Natural killer cell (primary cell): ENCODE measurements around the gene CLSTN2. TPM values are rescaled to one million over a fixed set of nuclear protein-coding genes. Genes with fewer than 3 reads are reported as not detected.

Experiments used
- ATAC-seq, 3 donors: fragments of 150-1000 bp in 2 of 3; fragments of 200-7000 bp in 1 of 3; cut with Tn5 transposase; 1 replicate in 1 of 3; 2 replicates in 2 of 3; pipeline ENCODE4 v1.10.0; 2021; ENCODE audit warnings: mild to moderate bottlenecking in 2 of 3, moderate library complexity in 2 of 3
- DNase-seq, 2 donors: peaks; one replicate each; pipeline versions ENCODE4 v3.0.0 to v3.0.0-alpha.2; 2013 to 2021; ENCODE audit warnings: mixed read lengths in 1 of 2
- H3K27ac ChIP-seq: one replicate; pipeline ENCODE4 v1.5.1; 2013; ENCODE audit warnings: mild to moderate bottlenecking, low read length
- H3K27me3 ChIP-seq: one replicate; pipeline ENCODE4 v1.6.1; 2013; ENCODE audit warnings: low read length; ENCODE audit not compliant: control insufficient read depth, insufficient read depth
- H3K36me3 ChIP-seq: one replicate; pipeline ENCODE4 v1.6.1; 2013; ENCODE audit warnings: low read length; ENCODE audit not compliant: control insufficient read depth, insufficient read depth
- H3K4me1 ChIP-seq: one replicate; pipeline ENCODE4 v1.6.1; 2013; ENCODE audit warnings: low read length; ENCODE audit not compliant: control insufficient read depth, insufficient read depth
- H3K4me3 ChIP-seq: one replicate; pipeline ENCODE4 v1.5.1; 2013; ENCODE audit warnings: low read length
- H3K9me3 ChIP-seq: one replicate; pipeline ENCODE4 v1.6.1; 2013; ENCODE audit warnings: low read length; ENCODE audit not compliant: control insufficient read depth, insufficient read depth
- H3K27ac Mint-ChIP-seq, 2 donors: one replicate each; pipeline ENCODE4 v1.8.0; 2022; ENCODE audit warnings: mild to moderate bottlenecking in 2 of 2, mixed read lengths in 2 of 2, moderate library complexity in 1 of 2
- H3K27me3 Mint-ChIP-seq, 2 donors: one replicate each; pipeline ENCODE4 v1.8.0; 2022; ENCODE audit warnings: low read depth in 2 of 2, mixed read lengths in 2 of 2
- H3K36me3 Mint-ChIP-seq: one replicate; pipeline ENCODE4 v1.8.0; 2022; ENCODE audit warnings: mixed read lengths
- H3K4me1 Mint-ChIP-seq, 2 donors: one replicate each; pipeline ENCODE4 v1.8.0; 2022; ENCODE audit warnings: mixed read lengths in 2 of 2
- H3K4me3 Mint-ChIP-seq: one replicate; pipeline ENCODE4 v1.8.0; 2022; ENCODE audit warnings: mild to moderate bottlenecking, moderate library complexity, mixed read lengths
- H3K9me3 Mint-ChIP-seq, 2 donors: one replicate each; pipeline ENCODE4 v1.8.0; 2022; ENCODE audit warnings: mixed read lengths in 2 of 2
- CTCF ChIP-seq: fragments of 200-600 bp; IDR thresholded peaks from one replicate; pipeline ENCODE4 v1.8.0; 2022; ENCODE audit warnings: antibody characterized with exemption
- WGBS: methylation state at CpG from one replicate; pipeline ENCODE4 v1.1.7; 2013; ENCODE audit warnings: missing lambda C conversion rate; ENCODE audit not compliant: insufficient coverage; 5-methylcytosine and 5-hydroxymethylcytosine counted together
- intact Hi-C: fragments of 100-400 bp; cut with micrococcal nuclease; formaldehyde crosslinking; loops from one replicate; pipeline ENCODE4 v1.14.2; 2022
- total RNA-seq, 4 donors: library from RNA; stranded (reverse); fragments of 120-200 nt in 1 of 4; gene quantifications; one replicate each; pipeline versions ENCODE4 v1.2.3 to v1.2.4, GENCODE V29; 2013 to 2022

The CLSTN2 gene
- total RNA-seq, 3 donors from 2014 or later (not counting 1 experiment from before 2014, with no cell fraction given), result 0.05 TPM; not detected in 2

GRCh38 chr3:139893267-139893962, 41.6 kb upstream of the CLSTN2 start:
- no peaks in the 10 kb centered on the region for H3K36me3 Mint-ChIP-seq
- no peak overlapping the region for H3K4me3 ChIP-seq
- no peaks in the 10 kb centered on the region for H3K4me1 ChIP-seq
- intact Hi-C loops, result no loop called here
- WGBS, result 86% methylated on average over 1 of the region's 2 CpGs
- H3K27me3 Mint-ChIP-seq, result no peaks in the 10 kb centered on the region
- H3K4me1 Mint-ChIP-seq, result no peaks in the 10 kb centered on the region
- ATAC-seq (no peak), DNase-seq (no peak)
- H3K36me3 ChIP-seq, result no peaks in the 10 kb centered on the region
- no peaks in the 10 kb centered on the region for H3K9me3 ChIP-seq
- H3K9me3 Mint-ChIP-seq, result peaks cover 0 to 2% of the 10 kb centered on the region in 2 donors
- H3K4me3 Mint-ChIP-seq, result no peak overlapping the region
- H3K27me3 ChIP-seq, result no peaks in the 10 kb centered on the region
- H3K27ac Mint-ChIP-seq, result no peak overlapping the region
- H3K27ac ChIP-seq, result no peak overlapping the region
- TF ChIP-seq CTCF, result no peak

GRCh38 chr3:139893963-139894642, 40.9 kb upstream of the CLSTN2 start:
- Histone ChIP-seq H3K4me3 (no peak overlapping the region), H3K4me1 (no peaks in the 10 kb centered on the region), H3K27me3 (no peaks in the 10 kb centered on the region), H3K36me3 (no peaks in the 10 kb centered on the region), H3K9me3 (no peaks in the 10 kb centered on the region), H3K27ac (no peak overlapping the region)
- no peaks in the 10 kb centered on the region for H3K27me3 Mint-ChIP-seq
- no peaks in the 10 kb centered on the region for H3K36me3 Mint-ChIP-seq
- H3K4me1 Mint-ChIP-seq, result no peaks in the 10 kb centered on the region
- intact Hi-C loops, result no loop called here
- H3K4me3 Mint-ChIP-seq, result no peak overlapping the region
- TF ChIP-seq CTCF, result no peak
- WGBS, result 89% methylated on average over 5 of the region's 5 CpGs
- H3K9me3 Mint-ChIP-seq, result peaks cover 0 to 2% of the 10 kb centered on the region in 2 donors
- DNase-seq (no peak), ATAC-seq (no peak)
- no peak overlapping the region for H3K27ac Mint-ChIP-seq

DNA sequence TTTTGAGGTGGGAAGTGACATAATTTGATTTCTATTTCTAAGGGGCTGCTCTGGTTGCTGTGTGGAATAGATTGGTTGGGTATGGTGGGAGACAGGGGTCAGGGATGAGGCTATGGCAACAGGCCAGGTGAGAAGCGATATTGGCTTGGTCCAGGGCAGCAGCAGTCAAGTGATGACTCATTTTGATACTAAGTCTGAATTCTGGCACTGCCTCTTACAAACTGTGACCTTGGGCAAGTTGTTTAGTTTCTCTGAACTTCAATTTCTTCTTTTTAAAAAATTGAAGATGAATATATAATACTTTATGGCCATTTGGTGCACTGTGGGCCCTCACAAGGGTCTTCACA, 40.4 kb upstream of the CLSTN2 start:
- DNase-seq, result no peak
- Mint-ChIP-seq H3K4me1 (no peaks in the 10 kb centered on the region), H3K36me3 (no peaks in the 10 kb centered on the region), H3K4me3 (no peak overlapping the region), H3K27me3 (no peaks in the 10 kb centered on the region), H3K9me3 (peaks cover 0 to 2% of the 10 kb centered on the region in 2 donors), H3K27ac (no peak overlapping the region)
- H3K27ac ChIP-seq, result no peak overlapping the region
- no peaks in the 10 kb centered on the region for H3K27me3 ChIP-seq
- no peak for ATAC-seq
- WGBS, result 76% methylated on average over 1 of the region's 1 CpG
- no peaks in the 10 kb centered on the region for H3K4me1 ChIP-seq
- no peak overlapping the region for H3K4me3 ChIP-seq
- intact Hi-C loops, result no loop called here
- no peaks in the 10 kb centered on the region for H3K9me3 ChIP-seq
- TF ChIP-seq CTCF, result no peak
- no peaks in the 10 kb centered on the region for H3K36me3 ChIP-seq
